Testis (tissue), 3 donors: ENCODE data around the gene MEF2C. TPM values are rescaled to one million over a fixed set of nuclear protein-coding genes. Genes with fewer than 3 reads are reported as not detected.
A peak's percentile ranks its signal among the peaks of the same experiment; 100 is the strongest.

Source experiments
- DNase-seq: peaks from one replicate; pipeline ENCODE4 v3.0.0-alpha.2; 2019
- H3K27ac ChIP-seq, 2 donors: fragments of 200-600 bp; sonication (generic); one replicate each; pipeline ENCODE4 v1.5.1; 2019
- H3K27me3 ChIP-seq: fragments of 200-600 bp; sonication (generic); one replicate; pipeline ENCODE4 v1.5.1; 2019
- H3K36me3 ChIP-seq: fragments of 200-600 bp; sonication (generic); one replicate; pipeline ENCODE4 v1.5.1; 2017; ENCODE audit warnings: low read depth; ENCODE audit errors: missing control alignments
- H3K4me1 ChIP-seq: fragments of 200-600 bp; sonication (generic); one replicate; pipeline ENCODE4 v1.5.1; 2019
- H3K4me3 ChIP-seq, 2 donors: fragments of 200-600 bp; sonication (generic); one replicate each; pipeline ENCODE4 v1.5.1; 2017 to 2019
- H3K9me3 ChIP-seq: fragments of 200-600 bp; sonication (generic); one replicate; pipeline ENCODE4 v1.5.1; 2017
- POLR2A ChIP-seq: fragments of 450-650 bp; IDR thresholded peaks from one replicate; pipeline ENCODE4 v1.6.1; 2017; ENCODE audit warnings: antibody characterized with exemption, mild to moderate bottlenecking, moderate library complexity
- WGBS, 2 donors: methylation state at CpG; one replicate each; pipeline ENCODE4 v1.1.5; 2018; 5-methylcytosine and 5-hydroxymethylcytosine counted together
- intact Hi-C: fragments of 100-400 bp; cut with DNase I; formaldehyde crosslinking; loops from one replicate; pipeline ENCODE4 v1.15.1; 2023; ENCODE audit warnings: low total_unique reads
- polyA plus RNA-seq: library from polyadenylated mRNA; stranded (reverse); fragments of 350-450 nt; fragmentation: Illumina TruSeq; extraction: RNeasy Lipid Tissue Mini Kit (QIAGEN cat#74804); gene quantifications from one replicate; pipeline ENCODE4 v1.2.3, GENCODE V29; 2014; ENCODE audit warnings: low read depth, low replicate concordance; ENCODE audit not compliant: insufficient read depth
- total RNA-seq, 2 donors: library from RNA; depleted of rRNA; stranded (reverse); fragments of >200 nt; gene quantifications; one replicate each; pipeline ENCODE4 v1.2.3, GENCODE V29; 2016
- TF ChIP-seq, protein P1 (sequence below), 3 experiments: fragments of 450-650 bp in 2 of 3; fragments of 200-600 bp in 1 of 3; sonication (generic) in 1 of 3; IDR thresholded peaks; one replicate each; pipeline ENCODE4 v1.5.1; 2016 to 2019; ENCODE audit warnings: antibody characterized with exemption in 3 of 3, mild to moderate bottlenecking in 2 of 3, moderate library complexity in 1 of 3

MEF2C gene
- total and polyA plus RNA-seq, 3 donors from 2014 or later, result 18.3 to 53.1 (median 19.9) TPM

DNA sequence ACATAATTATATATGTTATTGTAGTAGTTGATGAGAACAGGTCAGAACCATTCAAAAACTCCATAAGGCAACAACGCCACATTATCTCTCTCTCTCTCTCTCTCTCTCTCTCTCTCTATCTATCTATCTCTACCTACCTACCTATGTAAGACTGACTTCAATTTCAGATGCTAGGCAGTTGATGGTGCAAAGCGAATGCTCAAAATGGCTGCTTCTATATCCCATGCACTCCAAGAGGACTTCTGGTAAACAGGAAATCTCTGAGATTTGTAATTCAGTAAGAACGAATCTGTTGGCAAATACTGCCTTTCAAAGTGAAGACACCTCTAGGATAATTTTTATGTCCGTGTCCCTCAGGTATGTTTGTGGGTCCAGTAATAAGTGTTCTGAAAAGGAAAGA, 43.7 kb downstream of the MEF2C start:
- WGBS, 2 donors, result 90 to 94% methylated on average over 4 of the region's 4 CpGs
- Histone ChIP-seq H3K27ac (peak overlapping the region in 1 of 2 donors; percentile 84), H3K9me3 (no peaks in the 10 kb centered on the region), H3K36me3 (no peaks in the 10 kb centered on the region), H3K4me1 (peaks cover 21% of the 10 kb centered on the region), H3K27me3 (no peaks in the 10 kb centered on the region), H3K4me3 (no peak overlapping the region)
- no peak for DNase-seq
- intact Hi-C loops, result no loop called here
- TF ChIP-seq POLR2A, result no peak
- TF ChIP-seq, protein P1, sequence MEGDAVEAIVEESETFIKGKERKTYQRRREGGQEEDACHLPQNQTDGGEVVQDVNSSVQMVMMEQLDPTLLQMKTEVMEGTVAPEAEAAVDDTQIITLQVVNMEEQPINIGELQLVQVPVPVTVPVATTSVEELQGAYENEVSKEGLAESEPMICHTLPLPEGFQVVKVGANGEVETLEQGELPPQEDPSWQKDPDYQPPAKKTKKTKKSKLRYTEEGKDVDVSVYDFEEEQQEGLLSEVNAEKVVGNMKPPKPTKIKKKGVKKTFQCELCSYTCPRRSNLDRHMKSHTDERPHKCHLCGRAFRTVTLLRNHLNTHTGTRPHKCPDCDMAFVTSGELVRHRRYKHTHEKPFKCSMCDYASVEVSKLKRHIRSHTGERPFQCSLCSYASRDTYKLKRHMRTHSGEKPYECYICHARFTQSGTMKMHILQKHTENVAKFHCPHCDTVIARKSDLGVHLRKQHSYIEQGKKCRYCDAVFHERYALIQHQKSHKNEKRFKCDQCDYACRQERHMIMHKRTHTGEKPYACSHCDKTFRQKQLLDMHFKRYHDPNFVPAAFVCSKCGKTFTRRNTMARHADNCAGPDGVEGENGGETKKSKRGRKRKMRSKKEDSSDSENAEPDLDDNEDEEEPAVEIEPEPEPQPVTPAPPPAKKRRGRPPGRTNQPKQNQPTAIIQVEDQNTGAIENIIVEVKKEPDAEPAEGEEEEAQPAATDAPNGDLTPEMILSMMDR (IDR thresholded peaks at IDR 0.05), result no peak

DNA sequence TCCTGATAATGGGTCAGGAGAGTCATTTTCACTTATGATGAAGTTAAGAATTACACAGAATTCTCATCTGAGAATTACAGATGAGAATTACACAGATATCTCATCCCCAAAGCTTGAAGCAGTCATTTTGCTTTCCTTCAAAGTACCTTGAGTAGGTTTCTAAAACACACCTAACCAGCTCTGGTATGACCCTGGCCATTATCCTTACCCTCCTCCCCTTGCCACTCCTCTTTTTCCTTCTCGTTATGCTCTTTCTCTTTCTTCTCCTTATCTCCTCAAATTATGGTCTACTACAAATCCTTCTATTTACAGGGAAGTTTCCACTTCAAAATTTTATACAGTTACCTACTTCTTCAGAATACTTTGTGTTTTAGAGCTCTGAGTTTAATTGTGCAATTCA, 44.5 kb downstream of the MEF2C start:
- H3K9me3 ChIP-seq, result no peaks in the 10 kb centered on the region
- H3K4me3 ChIP-seq, result no peak overlapping the region
- H3K27ac ChIP-seq, result peak overlapping the region; percentile 29 to 84
- 35 to 59% methylated on average over 1 of the region's 1 CpG for WGBS, 2 donors
- no peak for DNase-seq
- intact Hi-C loops, result no loop called here
- peaks cover 28% of the 10 kb centered on the region for H3K4me1 ChIP-seq
- H3K36me3 ChIP-seq, result no peaks in the 10 kb centered on the region
- no peaks in the 10 kb centered on the region for H3K27me3 ChIP-seq
- TF ChIP-seq, protein P1 (IDR thresholded peaks at IDR 0.05), result no peak
- no peak for TF ChIP-seq POLR2A

DNA sequence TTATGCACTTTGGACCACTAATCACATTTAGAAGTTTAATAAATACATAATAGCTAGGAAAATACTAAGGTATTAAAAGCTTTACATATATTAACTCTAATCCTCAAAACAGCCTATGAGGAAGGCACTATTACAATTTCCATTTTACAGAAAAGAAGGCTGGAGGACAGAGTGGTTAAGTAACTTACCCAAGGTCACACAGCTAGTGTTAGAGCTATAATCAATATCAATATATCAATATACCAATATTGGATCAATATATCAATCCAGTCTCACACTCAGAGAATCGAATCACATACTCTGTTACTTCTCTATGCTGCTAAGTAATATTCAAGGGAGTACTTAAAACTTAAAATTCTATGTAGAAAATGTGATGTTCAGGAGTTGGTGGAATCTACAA, 45.2 kb downstream of the MEF2C start:
- no peaks in the 10 kb centered on the region for H3K27me3 ChIP-seq
- H3K27ac ChIP-seq, result peak overlapping the region; percentile 68 to 84
- H3K36me3 ChIP-seq, result no peaks in the 10 kb centered on the region
- TF ChIP-seq, protein P1 (IDR thresholded peaks at IDR 0.05), result no peak
- TF ChIP-seq POLR2A, result no peak
- no peak for DNase-seq
- intact Hi-C loops, result no loop called here
- H3K9me3 ChIP-seq, result no peaks in the 10 kb centered on the region
- no peak overlapping the region for H3K4me3 ChIP-seq
- 88 to 92% methylated on average over 1 of the region's 1 CpG for WGBS, 2 donors
- H3K4me1 ChIP-seq, result peaks cover 35% of the 10 kb centered on the region

DNA sequence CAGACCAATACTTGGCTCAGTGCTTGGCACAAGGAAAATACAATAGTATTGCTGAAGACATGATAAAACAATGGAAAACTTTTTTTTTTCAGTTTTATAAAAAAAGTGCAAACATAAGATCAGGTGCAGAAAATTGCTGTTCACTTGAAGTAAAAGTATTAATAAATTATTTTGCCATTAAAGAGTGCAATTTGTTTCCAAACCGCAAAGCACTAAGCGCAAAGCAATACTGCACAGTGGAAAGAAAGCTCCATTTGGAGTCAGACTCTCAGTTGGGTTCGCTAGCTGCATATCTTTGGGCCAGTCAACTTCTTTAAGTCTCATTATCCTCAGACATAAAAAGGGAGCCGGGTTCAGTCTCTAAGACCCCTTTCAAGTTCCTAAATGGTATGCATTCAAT, 45.8 kb downstream of the MEF2C start:
- Histone ChIP-seq H3K9me3 (no peaks in the 10 kb centered on the region), H3K27ac (peak overlapping the region; percentile 68 to 84), H3K36me3 (no peaks in the 10 kb centered on the region), H3K27me3 (no peaks in the 10 kb centered on the region), H3K4me3 (no peak overlapping the region), H3K4me1 (peaks cover 37% of the 10 kb centered on the region)
- intact Hi-C loops, result no loop called here
- whole genome bisulfite sequencing, 2 donors, result 89 to 90% methylated on average over 4 of the region's 4 CpGs
- DNase-seq, result no peak
- TF ChIP-seq, protein P1 (IDR thresholded peaks at IDR 0.05), result no peak
- TF ChIP-seq POLR2A, result no peak

DNA sequence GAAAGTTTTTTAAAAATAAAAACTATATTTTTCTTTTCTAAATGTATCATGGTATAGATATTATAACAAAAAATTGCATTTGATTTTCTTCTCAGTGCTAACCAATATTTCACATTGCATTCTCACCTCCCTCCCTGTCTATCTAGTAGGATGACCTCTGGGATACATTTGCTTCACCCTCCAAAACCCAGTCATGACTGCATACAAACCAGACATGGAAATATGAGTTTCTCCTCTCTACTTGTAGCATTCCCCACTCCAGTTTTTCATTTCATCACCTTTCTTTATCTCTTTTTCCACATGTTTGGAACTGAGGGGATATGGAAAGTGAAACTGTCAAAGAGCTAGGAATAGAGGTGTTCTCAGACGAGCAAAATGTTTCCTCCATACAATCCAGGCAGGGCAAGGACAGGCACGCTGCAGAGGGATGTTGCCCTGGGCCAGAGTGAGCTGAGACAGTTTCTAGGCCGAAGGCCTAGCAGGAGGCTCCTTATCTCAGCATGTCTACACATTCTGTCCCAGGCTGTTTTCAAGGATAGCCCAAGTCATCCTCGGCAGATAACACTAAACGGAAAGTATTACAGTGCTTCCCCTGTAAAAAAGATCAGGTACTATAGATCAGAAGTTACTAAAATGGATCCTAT, 46.7 kb downstream of the MEF2C start:
- 25 to 27% methylated on average over 5 of the region's 5 CpGs for WGBS, 2 donors
- Histone ChIP-seq H3K4me1 (peaks cover 37% of the 10 kb centered on the region), H3K27ac (peak overlapping the region; percentile 68 to 84), H3K9me3 (no peaks in the 10 kb centered on the region), H3K36me3 (no peaks in the 10 kb centered on the region), H3K4me3 (no peak overlapping the region), H3K27me3 (no peaks in the 10 kb centered on the region)
- no peak for TF ChIP-seq POLR2A
- TF ChIP-seq, protein P1 (IDR thresholded peaks at IDR 0.05), result no peak
- intact Hi-C loops, result no loop called here
- peak; percentile 77 for DNase-seq
